ENCODE measurements around the gene TSPOAP1. TPM values are rescaled to one million over a fixed set of nuclear protein-coding genes. Genes with fewer than 3 reads are reported as not detected.

Gene TSPOAP1
- total RNA-seq, 3 donors from 2014 or later: 5.3 to 27.7 (median 8.3) TPM

DNA sequence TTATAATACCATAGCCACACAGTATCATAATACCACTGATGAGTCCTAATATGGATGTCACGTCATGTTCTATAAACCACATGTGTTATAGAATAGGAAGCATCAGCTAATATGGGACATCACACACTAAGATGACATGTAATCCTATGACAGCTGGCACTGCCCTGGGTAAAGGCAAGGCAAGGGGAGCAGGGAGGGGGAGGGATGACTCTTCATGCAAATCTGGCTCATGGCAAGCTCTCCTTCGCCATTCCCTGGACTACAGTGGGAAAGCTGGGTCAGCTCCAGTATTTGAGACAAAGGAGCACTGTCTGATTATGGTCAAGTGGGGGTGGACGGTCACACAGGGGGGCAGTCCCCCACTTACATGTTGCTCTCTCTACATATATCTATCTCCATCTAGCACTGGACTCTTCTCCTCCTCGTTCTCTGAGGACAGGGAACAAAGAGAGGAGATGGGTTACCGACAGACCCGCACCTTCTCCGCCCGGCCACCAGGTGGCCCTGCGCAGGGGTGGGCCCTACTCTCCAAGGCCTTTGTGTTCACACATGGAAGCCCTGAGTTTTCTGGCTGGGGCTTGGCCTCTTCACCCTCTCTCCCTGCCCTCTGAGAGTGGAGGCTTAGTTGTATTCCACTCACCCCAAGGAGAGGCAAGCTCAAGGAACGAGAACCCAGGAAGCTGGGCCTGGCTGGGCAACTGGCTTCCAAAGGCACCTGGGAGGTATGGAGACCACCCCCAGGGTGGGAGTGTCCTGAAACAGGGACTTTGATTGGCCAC, 24.4 kb downstream of the TSPOAP1 start:
- Histone ChIP-seq H3K36me3 (ENCODE audit: low read depth) (no peaks in the 10 kb centered on the region), H3K4me3 (no peak overlapping the region), H3K4me1 (ENCODE audit: low read depth) (no peaks in the 10 kb centered on the region), H3K9me3 (no peaks in the 10 kb centered on the region)
- ATAC-seq (peak; percentile 90), DNase-seq (peak in 2 of 3 donors; percentile 39 to 62)
- TF ChIP-seq, protein P1, sequence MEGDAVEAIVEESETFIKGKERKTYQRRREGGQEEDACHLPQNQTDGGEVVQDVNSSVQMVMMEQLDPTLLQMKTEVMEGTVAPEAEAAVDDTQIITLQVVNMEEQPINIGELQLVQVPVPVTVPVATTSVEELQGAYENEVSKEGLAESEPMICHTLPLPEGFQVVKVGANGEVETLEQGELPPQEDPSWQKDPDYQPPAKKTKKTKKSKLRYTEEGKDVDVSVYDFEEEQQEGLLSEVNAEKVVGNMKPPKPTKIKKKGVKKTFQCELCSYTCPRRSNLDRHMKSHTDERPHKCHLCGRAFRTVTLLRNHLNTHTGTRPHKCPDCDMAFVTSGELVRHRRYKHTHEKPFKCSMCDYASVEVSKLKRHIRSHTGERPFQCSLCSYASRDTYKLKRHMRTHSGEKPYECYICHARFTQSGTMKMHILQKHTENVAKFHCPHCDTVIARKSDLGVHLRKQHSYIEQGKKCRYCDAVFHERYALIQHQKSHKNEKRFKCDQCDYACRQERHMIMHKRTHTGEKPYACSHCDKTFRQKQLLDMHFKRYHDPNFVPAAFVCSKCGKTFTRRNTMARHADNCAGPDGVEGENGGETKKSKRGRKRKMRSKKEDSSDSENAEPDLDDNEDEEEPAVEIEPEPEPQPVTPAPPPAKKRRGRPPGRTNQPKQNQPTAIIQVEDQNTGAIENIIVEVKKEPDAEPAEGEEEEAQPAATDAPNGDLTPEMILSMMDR (IDR thresholded peaks at IDR 0.05): peak; percentile 52
- intact Hi-C loops (cut with DNase I, micrococcal nuclease): no loop called here

DNA sequence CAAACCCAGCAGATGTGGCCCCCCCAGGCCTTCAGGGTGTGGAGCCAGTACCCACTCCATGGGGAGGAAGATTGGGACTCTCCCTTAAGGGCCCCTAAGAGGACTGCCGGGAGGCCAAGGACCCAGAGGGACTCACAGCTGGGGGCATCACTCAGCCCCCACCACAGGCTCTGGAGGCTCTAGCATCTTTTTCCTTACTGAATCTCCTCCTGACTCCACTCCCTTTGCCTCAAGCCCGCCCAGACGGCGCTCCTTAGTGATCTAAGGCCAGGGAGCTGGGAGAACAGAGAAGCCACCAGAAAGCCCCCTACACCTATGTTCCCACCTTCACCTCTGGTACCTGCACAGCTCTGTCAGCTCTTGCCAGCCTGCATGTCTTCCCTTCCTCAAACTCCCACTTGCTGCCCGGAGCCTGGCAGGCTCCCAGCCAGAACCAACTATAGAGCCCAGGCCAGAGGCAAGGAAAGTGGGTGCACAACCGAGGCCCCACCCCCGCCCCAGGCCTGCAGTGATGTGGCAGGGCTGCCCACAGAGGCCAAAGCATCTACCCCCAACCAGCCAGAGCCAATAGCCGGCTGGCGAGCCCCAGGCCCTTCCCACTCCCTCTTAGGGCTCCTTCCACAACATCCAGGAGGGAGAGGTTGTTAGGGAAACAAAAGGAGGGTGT, 25.5 kb downstream of the TSPOAP1 start:
- Histone ChIP-seq H3K36me3 (ENCODE audit: low read depth) (no peaks in the 10 kb centered on the region), H3K4me3 (no peak overlapping the region), H3K9me3 (no peaks in the 10 kb centered on the region), H3K4me1 (ENCODE audit: low read depth) (no peaks in the 10 kb centered on the region)
- intact Hi-C loops (cut with DNase I, micrococcal nuclease): no loop called here
- DNase-seq (no peak), ATAC-seq (no peak)
- TF ChIP-seq, protein P1 (IDR thresholded peaks at IDR 0.05): no peak

GRCh38 chr17:58302171-58302918, 26.2 kb downstream of the TSPOAP1 start:
- ATAC-seq (no peak), DNase-seq (no peak)
- TF ChIP-seq, protein P1 (IDR thresholded peaks at IDR 0.05): no peak
- Histone ChIP-seq H3K4me1 (ENCODE audit: low read depth) (no peaks in the 10 kb centered on the region), H3K9me3 (no peaks in the 10 kb centered on the region), H3K4me3 (no peak overlapping the region), H3K36me3 (ENCODE audit: low read depth) (no peaks in the 10 kb centered on the region)
- intact Hi-C loops (cut with DNase I, micrococcal nuclease): no loop called here

DNA sequence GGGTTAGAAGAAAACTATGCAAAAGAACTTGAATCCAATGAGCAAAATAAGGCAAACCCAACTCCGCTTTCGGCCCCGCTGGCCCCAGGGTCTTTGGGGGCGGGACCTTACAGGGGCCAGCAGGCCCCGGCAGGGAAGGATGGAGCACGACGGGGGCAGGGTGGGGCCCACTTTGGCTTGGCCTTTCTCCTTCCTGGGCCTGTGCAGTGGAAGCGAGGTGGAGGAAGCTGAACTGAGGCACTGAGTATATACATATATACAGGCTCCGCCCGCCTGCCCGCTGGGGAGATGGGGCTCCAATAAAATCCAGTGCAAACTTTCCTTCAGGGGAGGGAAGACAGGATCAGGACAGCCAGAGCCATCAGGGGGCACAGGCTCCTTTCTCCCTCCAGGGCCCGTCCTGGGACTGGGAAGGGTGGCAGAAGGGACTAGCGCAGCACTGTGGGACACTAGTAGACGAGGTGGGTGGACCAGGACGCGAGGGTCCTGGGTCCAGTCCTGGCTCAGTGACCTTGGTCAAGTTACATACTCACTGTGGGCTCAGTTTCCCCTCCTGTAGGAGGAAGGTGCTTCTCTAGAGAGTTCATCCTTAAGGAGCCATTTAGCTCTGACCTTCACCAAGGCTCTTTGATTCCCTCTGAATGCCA, 27.0 kb downstream of the TSPOAP1 start:
- intact Hi-C loops (cut with DNase I, micrococcal nuclease): no loop called here
- TF ChIP-seq, protein P1 (IDR thresholded peaks at IDR 0.05): no peak
- Histone ChIP-seq H3K4me3 (no peak overlapping the region), H3K4me1 (ENCODE audit: low read depth) (no peaks in the 10 kb centered on the region), H3K9me3 (no peaks in the 10 kb centered on the region), H3K36me3 (ENCODE audit: low read depth) (no peaks in the 10 kb centered on the region)
- no peak for ATAC-seq
- DNase-seq: no peak

- ATAC-seq (no peak), DNase-seq (no peak)
- no peaks in the 10 kb centered on the region for H3K36me3 ChIP-seq (ENCODE audit: low read depth)
- no peaks in the 10 kb centered on the region for H3K9me3 ChIP-seq
- intact Hi-C loops (cut with DNase I, micrococcal nuclease): no loop called here
- H3K4me3 ChIP-seq: no peak overlapping the region
- H3K4me1 ChIP-seq (ENCODE audit: low read depth): no peaks in the 10 kb centered on the region
- TF ChIP-seq, protein P1 (IDR thresholded peaks at IDR 0.05): no peak
Observed at GRCh38 chr17:58300336-58300735, 28.3 kb downstream of the TSPOAP1 start.

All from mucosa of descending colon (tissue), 3 donors.